ENCODE measurements around the gene GPR107.

DNA sequence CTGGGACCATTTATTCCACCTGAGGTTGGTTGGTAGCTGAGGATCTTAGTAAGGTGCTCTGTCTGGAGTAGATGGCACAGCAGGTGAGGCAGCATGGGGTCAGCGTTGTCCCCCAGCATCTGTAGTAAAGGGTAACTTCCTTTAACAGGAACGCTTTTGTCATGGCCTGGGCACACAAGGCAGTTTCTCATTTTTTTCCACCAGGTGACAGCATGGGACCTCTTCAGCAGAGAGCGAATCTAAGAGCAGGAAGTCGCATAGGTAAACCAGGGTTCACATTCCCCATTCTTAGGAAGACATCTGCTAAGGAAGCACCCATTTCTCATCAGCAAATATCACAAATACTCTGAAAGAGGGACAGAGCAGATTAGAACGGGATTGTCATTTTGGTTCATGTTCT, 56.5 kb downstream of the GPR107 start:
- TF ChIP-seq CTCF (conservative IDR thresholded peaks at IDR 0.05; ENCODE audit: low read depth in 2 of 2) (peak; percentile 45 to 79), ZNF114 (CRISPR knock-in tag; IDR thresholded peaks at IDR 0.05) (no peak), POLR2AphosphoS5 (IDR thresholded peaks at IDR 0.05; ENCODE audit: low read depth) (no peak), REST (IDR thresholded peaks at IDR 0.05; ENCODE audit: unreplicated experiment) (no peak), EZH2 (IDR thresholded peaks at IDR 0.05; ENCODE audit: low read depth, unreplicated experiment) (no peak), EZH2phosphoT487 (IDR thresholded peaks at IDR 0.05; ENCODE audit: unreplicated experiment) (no peak), CREB1 (CRISPR knock-in tag; IDR thresholded peaks at IDR 0.05; ENCODE audit: low read depth) (no peak), NANOG (IDR thresholded peaks at IDR 0.05; ENCODE audit: borderline replicate concordance) (no peak), JUNB (IDR thresholded peaks at IDR 0.05; ENCODE audit: unreplicated experiment) (no peak), ZNF331 (CRISPR knock-in tag; IDR thresholded peaks at IDR 0.05; ENCODE audit: low read depth) (no peak)
- TF ChIP-seq, protein P1, sequence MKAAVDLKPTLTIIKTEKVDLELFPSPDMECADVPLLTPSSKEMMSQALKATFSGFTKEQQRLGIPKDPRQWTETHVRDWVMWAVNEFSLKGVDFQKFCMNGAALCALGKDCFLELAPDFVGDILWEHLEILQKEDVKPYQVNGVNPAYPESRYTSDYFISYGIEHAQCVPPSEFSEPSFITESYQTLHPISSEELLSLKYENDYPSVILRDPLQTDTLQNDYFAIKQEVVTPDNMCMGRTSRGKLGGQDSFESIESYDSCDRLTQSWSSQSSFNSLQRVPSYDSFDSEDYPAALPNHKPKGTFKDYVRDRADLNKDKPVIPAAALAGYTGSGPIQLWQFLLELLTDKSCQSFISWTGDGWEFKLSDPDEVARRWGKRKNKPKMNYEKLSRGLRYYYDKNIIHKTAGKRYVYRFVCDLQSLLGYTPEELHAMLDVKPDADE (IDR thresholded peaks at IDR 0.05) = no peak

All from GM23338 (cell line).